Stimulated activated CD8-positive, alpha-beta memory T cell treated with anti-CD3 and anti-CD28 coated beads, Interleukin-4, amount 100 ng/mL, for 1 hour (primary cell): ENCODE data around the gene C6orf15.

Source experiments
- DNase-seq, 2 donors: peaks; one replicate each; pipeline ENCODE4 v3.0.0-alpha.2; 2020; ENCODE audit warnings: low read depth in 2 of 2, low spot score in 1 of 2

The C6orf15 gene

GRCh38 chr6:31112478-31112877 lies at the start of gene C6orf15:
Gene C6orf15, minus strand, starts transcription at chr6:31112575. Its CDS starts 20 bp downstream, at chr6:31112555.
- no peak for DNase-seq

- no peak for DNase-seq
These were observed 49.1 kb upstream of the C6orf15 start for GRCh38 chr6:31161216-31162126.

GRCh38 chr6:31158863-31159855 lies 46.8 kb upstream of the C6orf15 start:
- DNase-seq: no peak

GRCh38 chr6:31158140-31158862 lies 45.9 kb upstream of the C6orf15 start, which contains the start of gene TCF19:
Gene TCF19, plus strand, starts transcription at chr6:31158589. Its CDS starts 881 bp downstream, at chr6:31159470.
- peak; percentile 92 to 99 for DNase-seq

GRCh38 chr6:31157513-31158139 lies 45.3 kb upstream of the C6orf15 start, which contains the start of gene CCHCR1:
Gene CCHCR1, minus strand, starts transcription at chr6:31157802. Its CDS starts 202 bp downstream, at chr6:31157600.
- DNase-seq: no peak

- no peak for DNase-seq
These were observed 44.3 kb upstream of the C6orf15 start for GRCh38 chr6:31156641-31157040.

GRCh38 chr6:31154436-31154835 lies 42.1 kb upstream of the C6orf15 start:
- no peak for DNase-seq

GRCh38 chr6:31152781-31153180 lies 40.4 kb upstream of the C6orf15 start:
- no peak for DNase-seq

GRCh38 chr6:31149827-31150447 lies 37.6 kb upstream of the C6orf15 start:
- no peak for DNase-seq

GRCh38 chr6:31145386-31145785 lies 33.0 kb upstream of the C6orf15 start:
- no peak for DNase-seq

GRCh38 chr6:31144970-31145340 lies 32.6 kb upstream of the C6orf15 start:
- DNase-seq: no peak

GRCh38 chr6:31144296-31144969 lies 32.1 kb upstream of the C6orf15 start:
- no peak for DNase-seq

GRCh38 chr6:31143148-31143547 lies 30.8 kb upstream of the C6orf15 start:
- DNase-seq: no peak

GRCh38 chr6:31142361-31142761 lies 30.0 kb upstream of the C6orf15 start:
- DNase-seq: no peak

- no peak for DNase-seq
These were observed 28.3 kb upstream of the C6orf15 start for GRCh38 chr6:31140643-31141042.

- no peak for DNase-seq
These were observed 27.2 kb upstream of the C6orf15 start for GRCh38 chr6:31139599-31139998.

GRCh38 chr6:31138982-31139381 lies 26.6 kb upstream of the C6orf15 start, which contains the start of gene PSORS1C2:
Gene PSORS1C2, minus strand, starts transcription at chr6:31139066. Its CDS starts 40 bp downstream, at chr6:31139026.
- no peak for DNase-seq

GRCh38 chr6:31135710-31136109 lies 23.3 kb upstream of the C6orf15 start:
- no peak for DNase-seq

- DNase-seq: no peak
These were observed 20.4 kb upstream of the C6orf15 start for GRCh38 chr6:31132806-31133205.
